A549 (cell line): ENCODE results near the gene CTSK.

Experiments
- BHLHE40 ChIP-seq: IDR thresholded peaks from 2 replicates; pipeline ENCODE4 v1.6.1; 2012; ENCODE audit warnings: low read depth, low read length, inconsistent platforms
- CTCF ChIP-seq: fragments of >200 bp; sonication (Bioruptor Twin); formaldehyde crosslinking; IDR thresholded peaks from 3 replicates; pipeline ENCODE4 v1.5.1; 2016
- EP300 ChIP-seq, 2 experiments: fragments of >200 bp; sonication (Bioruptor Twin); formaldehyde crosslinking; IDR thresholded peaks; 2 replicates in 1 of 2; 3 replicates in 1 of 2; pipeline ENCODE4 v1.6.1; 2016 to 2017
- HES2 ChIP-seq: fragments of >200 bp; sonication (Bioruptor Twin); formaldehyde crosslinking; IDR thresholded peaks from 2 replicates; pipeline ENCODE4 v1.6.1; 2016
- MAX ChIP-seq: IDR thresholded peaks from 2 replicates; pipeline ENCODE4 v1.6.1; 2012
- POLR2A ChIP-seq: IDR thresholded peaks from 2 replicates; pipeline ENCODE4 v1.6.1; 2012; ENCODE audit warnings: mild to moderate bottlenecking, low read length
- REST ChIP-seq: fragments of 200-600 bp; sonication (generic); IDR thresholded peaks from 2 replicates; pipeline ENCODE4 v1.6.1; 2016; ENCODE audit warnings: antibody characterized with exemption, mild to moderate bottlenecking, moderate library complexity

GRCh38 chr1:150760013-150760412 lies 48.0 kb downstream of the CTSK start:
- TF ChIP-seq CTCF: no peak
- no peak for TF ChIP-seq REST
- TF ChIP-seq POLR2A: no peak
- TF ChIP-seq HES2: no peak
- no peak for TF ChIP-seq MAX
- TF ChIP-seq BHLHE40: no peak
- no peak for TF ChIP-seq EP300 (IDR thresholded peaks at IDR 0.05)
